ENCODE measurements around the gene SPRY1. TPM values are rescaled to one million over a fixed set of nuclear protein-coding genes. Genes with fewer than 3 reads are reported as not detected.

The SPRY1 gene
- total RNA-seq, 2 donors from 2014 or later, result 50.0 to 118 TPM

GRCh38 chr4:123380728-123381716 lies 15.6 kb upstream of the SPRY1 start:
- no peak for TF ChIP-seq CTCF (IDR thresholded peaks at IDR 0.05)
- Histone ChIP-seq H3K27me3 (no peaks in the 10 kb centered on the region), H3K4me1 (peaks cover 0 to 1% of the 10 kb centered on the region in 2 donors), H3K4me3 (no peak overlapping the region), H3K9me3 (no peaks in the 10 kb centered on the region), H3K36me3 (no peaks in the 10 kb centered on the region), H3K27ac (no peak overlapping the region)
- DNase-seq (ENCODE audit: low spot score), result no peak

- Histone ChIP-seq H3K9me3 (no peaks in the 10 kb centered on the region), H3K27ac (no peak overlapping the region), H3K4me3 (no peak overlapping the region), H3K36me3 (no peaks in the 10 kb centered on the region), H3K4me1 (peaks cover 0 to 11% of the 10 kb centered on the region in 2 donors), H3K27me3 (no peaks in the 10 kb centered on the region)
- no peak for TF ChIP-seq CTCF (IDR thresholded peaks at IDR 0.05)
- no peak for DNase-seq (ENCODE audit: low spot score)
Observed at GRCh38 chr4:123381996-123382395, 14.6 kb upstream of the SPRY1 start.

GRCh38 chr4:123383566-123383965 lies 13.0 kb upstream of the SPRY1 start:
- Histone ChIP-seq H3K27ac (no peak overlapping the region), H3K36me3 (no peaks in the 10 kb centered on the region), H3K9me3 (no peaks in the 10 kb centered on the region), H3K4me1 (peaks cover 0 to 13% of the 10 kb centered on the region in 2 donors), H3K4me3 (no peak overlapping the region), H3K27me3 (no peaks in the 10 kb centered on the region)
- no peak for DNase-seq (ENCODE audit: low spot score)
- TF ChIP-seq CTCF (IDR thresholded peaks at IDR 0.05), result no peak

- H3K27me3 ChIP-seq, result no peaks in the 10 kb centered on the region
- H3K27ac ChIP-seq, result peak overlapping the region; percentile 1 to 3
- DNase-seq (ENCODE audit: low spot score), result no peak
- H3K9me3 ChIP-seq, result no peaks in the 10 kb centered on the region
- no peak overlapping the region for H3K4me3 ChIP-seq
- no peak for TF ChIP-seq CTCF (IDR thresholded peaks at IDR 0.05)
- H3K4me1 ChIP-seq, result peaks cover 0 to 13% of the 10 kb centered on the region in 2 donors
- H3K36me3 ChIP-seq, result no peaks in the 10 kb centered on the region
Observed at GRCh38 chr4:123386609-123387008, 10.0 kb upstream of the SPRY1 start.

- no peaks in the 10 kb centered on the region for H3K36me3 ChIP-seq
- TF ChIP-seq CTCF (IDR thresholded peaks at IDR 0.05), result peak in 1 of 2 donors; percentile 65
- peaks cover 0 to 12% of the 10 kb centered on the region in 2 donors for H3K4me1 ChIP-seq
- no peak for DNase-seq (ENCODE audit: low spot score)
- no peak overlapping the region for H3K4me3 ChIP-seq
- H3K27ac ChIP-seq, result no peak overlapping the region
- no peaks in the 10 kb centered on the region for H3K27me3 ChIP-seq
- no peaks in the 10 kb centered on the region for H3K9me3 ChIP-seq
Observed at GRCh38 chr4:123390846-123391456, 5.6 kb upstream of the SPRY1 start.

Measured in right atrium auricular region (tissue), 2 donors.